GM18526 (cell line): ENCODE measurements around the gene COL10A1.

Experiments used
- POLR2A ChIP-seq: IDR thresholded peaks from 3 replicates; pipeline ENCODE4 v1.6.1; 2011; ENCODE audit not compliant: insufficient read length; ENCODE audit errors: extremely low read depth

The COL10A1 gene

DNA sequence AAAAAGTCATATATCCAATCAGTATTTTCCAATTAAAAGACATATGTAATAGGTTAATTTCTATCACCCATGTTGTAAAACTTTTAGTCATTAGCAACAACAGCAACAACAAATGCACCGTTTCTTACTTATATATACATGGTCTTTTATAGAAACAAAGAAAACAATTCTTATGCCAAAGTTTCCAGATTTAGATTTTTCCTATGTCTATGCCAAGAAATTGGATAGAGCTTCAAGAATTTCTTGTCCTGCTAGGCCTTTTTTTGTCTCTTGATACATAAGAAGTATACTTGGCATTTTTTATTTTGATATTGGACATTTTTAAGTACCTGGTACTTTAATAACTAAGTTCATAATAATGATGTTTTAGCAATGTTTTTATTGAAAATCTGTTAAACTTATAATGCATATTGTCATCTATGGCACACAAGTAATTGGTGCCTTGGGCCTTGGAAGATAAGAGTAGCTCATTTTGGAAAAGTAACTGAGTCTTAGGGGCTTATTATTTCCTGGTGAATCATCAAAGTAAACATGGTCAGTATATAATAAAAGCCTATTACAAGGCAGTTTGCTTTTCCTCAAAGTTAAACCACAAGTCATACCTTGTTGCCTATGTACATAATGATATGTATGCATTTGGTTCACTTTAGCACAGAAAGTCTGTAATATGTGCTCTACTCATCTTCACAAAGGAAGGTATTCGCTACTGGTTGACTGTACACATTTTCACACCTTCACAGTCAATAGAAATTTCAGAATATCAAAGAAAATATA, 55.1 kb downstream of the COL10A1 start:
- TF ChIP-seq POLR2A, result no peak

DNA sequence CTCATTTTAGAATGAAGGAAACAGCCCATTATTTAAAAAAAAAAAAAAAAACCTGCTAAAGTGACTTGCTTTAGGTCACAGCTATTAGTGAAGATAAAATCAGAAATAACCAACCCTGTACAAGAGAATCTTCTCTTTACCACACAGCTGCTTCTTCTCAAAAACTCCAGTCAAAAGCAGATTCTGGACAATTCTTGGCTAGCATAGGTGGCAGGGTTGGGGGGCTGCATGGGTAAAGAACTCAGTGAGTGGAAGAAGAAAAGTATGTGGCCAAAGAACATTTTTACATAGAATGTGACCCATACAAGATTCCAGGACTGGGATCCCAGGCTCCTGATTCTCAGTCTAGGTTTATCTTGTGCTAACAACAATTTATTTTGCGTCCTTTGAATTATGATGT, 55.8 kb downstream of the COL10A1 start:
- TF ChIP-seq POLR2A, result no peak
